NCI-H1105 treated with DMSO at 0.1 percent for 48 hours (cell line): ENCODE results near the gene CTDP1.

Experiments
- DNase-seq: peaks from one replicate; lab custom pipeline; 2025; lab: John Stamatoyannopoulos, UW

CTDP1 gene

DNA sequence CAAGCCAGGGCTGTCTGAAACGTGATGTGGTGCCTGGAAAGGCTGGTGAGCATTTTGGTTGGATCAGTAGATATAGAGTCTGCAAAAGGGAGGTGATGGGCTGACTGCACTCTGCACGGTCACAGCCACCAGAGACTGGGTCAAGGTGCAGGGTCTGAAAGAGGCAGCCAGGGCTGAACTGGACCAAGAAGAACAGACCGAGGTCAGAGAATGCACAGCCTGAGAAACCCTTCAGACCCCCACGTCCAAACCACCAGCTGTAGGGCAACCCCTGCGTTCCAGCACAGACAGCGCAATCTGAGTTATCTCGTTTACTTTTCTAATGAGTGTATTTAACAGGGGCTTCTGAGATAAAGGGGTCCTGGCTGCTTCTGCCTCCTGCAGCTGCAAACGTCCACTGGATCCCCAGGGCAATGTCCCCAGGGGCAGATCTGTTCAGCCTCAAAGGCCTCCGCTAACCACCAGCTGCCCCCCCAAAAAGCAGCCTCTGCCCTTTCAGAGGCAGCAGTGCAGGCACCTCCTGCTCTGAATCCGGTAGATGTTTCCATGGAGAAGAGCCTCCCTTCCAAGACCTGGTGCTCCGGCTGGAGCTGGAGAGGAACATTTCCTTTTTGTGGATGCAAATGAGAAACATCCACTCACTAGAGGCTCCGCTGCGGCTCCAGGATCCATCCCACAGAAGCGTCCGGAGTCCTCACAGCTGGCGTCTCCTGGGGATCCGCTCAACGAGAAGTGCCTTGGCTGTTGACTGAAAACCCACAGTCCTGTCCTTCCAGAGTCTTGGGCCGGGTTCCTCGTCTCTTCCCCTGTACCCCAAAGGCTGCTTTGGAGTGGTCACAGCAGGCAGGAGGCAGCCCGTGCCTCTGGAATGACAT lies 117.2 kb downstream of the CTDP1 start:
- no peak for DNase-seq

DNA sequence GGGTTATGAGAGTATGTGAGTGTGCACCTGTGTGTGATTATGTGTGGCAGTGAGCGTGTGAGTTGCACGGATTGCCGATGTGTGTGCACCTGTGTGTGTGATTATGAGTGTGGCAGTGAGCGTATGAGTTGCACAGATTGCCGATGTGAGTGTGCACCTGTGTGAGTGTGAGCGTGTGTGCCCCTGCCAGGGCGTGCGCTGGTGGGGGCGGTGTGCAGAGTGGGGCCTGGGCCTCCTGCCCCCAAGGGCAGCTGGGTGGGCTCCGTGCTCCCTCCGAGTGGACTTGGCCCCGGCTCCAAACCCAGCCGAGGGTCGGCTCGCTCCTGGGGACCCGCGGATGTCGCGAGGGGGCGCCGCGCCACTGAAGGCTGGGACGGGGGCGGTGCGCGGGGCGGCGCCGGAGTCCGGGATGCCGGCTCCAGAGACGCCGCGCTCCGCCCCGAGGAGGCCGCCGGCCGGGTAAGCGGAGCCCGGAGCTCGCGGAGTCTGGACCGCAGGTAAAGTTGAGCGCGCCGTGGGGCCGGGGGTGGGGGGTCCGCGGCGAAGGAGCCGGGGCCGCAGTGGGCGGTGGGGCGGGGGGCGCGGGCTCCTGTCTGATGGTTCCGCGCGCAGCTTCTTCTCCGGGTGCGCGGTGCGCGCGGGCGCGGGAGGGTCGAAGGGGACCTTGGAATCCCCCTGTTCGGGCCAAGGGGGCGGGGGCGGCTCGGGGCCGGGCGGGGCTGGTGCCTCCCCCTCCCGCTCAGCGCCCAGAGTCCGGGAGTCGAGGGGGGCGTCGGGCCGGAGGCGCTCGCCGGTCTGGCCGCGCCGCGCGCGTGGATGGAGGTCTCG lies 118.1 kb downstream of the CTDP1 start, which contains the start of gene KCNG2:
Gene KCNG2 (plus strand): TSS at position 421 of the 828 bp plus-strand sequence. CDS start 65,730 bp downstream, outside the sequence.
- peak; percentile 41 for DNase-seq

DNA sequence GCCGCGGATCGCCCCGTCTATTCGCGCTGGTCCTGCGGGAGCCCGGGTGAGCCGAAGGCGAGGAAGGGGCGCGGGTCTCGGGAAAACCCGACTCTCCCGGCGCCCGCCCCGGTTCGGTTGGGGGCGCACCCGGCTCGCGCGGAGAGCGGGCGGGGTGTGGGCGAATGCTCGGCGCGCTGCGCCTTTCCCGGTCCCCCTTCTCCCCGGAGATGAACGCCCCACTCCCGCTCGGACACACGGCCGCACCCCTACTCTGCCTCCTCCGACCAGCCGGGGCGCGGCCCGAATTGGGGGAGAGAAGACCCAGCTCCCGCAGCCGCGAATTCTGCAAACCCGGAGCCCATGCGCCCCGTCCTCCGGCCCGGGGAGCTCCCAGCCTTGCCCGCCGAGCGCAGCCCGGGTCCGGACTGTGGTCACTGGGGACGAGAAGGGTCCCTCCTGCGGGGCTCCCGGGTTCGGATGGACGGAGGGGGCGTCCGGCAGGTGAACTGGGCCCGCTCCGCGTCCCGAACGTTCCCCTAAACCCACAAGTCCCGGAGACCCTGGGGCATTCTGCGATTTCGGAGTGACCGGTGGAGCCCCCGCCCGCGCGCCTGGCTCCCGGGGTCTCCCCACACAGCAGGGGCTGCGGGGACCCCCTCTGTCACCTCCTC lies 118.9 kb downstream of the CTDP1 start:
- DNase-seq: no peak

DNA sequence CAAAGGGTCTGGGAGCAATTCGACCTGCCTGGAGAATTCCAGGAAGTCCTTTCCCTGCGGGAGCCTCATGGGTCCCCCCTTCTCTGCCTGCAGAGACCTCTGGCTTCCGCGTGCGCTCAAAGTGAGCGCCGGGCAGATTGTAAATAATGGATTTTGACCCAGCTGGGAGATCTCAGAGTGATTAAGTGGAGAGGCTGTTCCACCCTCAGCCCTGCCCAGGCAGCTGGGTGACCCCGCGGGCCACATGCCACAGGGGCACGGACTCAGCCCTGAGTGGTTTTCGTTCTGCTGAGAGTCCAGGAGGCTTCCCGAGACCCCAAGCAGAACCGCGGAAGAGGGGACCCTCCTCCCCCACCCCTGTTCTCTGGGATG lies 119.4 kb downstream of the CTDP1 start:
- DNase-seq: no peak

DNA sequence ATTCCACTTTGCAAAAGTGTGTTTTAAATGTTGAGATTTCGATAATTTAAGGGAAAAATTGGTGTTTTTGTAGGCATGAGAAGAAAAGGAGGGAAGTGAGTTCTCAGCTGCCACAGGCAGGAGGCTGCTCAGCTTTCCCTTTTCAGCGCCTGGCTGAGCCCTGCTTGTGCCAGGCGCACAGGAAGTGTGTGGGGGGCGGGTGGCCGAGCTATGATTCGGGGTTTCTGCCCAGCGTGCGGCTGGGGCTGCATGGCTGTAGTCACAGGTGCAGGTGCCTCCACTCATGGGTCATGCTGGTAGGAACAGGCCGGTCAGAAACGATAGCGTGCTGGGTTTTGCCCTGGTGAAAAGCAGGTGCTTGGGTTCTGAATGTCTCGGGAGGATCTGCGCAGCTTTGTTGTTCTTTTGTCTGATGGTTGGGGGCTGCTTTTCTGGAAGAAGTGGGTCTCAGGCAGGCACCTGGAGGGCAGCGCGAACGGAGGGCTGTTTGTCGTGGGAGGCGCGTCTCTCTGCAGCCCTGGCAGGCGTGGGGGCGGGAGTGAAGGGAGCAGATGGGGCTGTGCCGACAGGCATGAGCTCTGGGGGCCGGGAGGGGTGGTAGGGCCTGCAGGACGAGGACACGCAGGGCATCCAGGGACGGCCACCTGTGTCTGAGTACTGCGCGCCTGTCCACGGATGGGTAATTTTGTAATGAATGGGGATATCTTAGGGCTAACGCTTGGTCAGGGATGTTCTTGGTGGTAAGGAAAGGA lies 120.2 kb downstream of the CTDP1 start:
- no peak for DNase-seq

GRCh38 chr18:79800371-79801180 lies 121.0 kb downstream of the CTDP1 start:
- DNase-seq: no peak

GRCh38 chr18:79801217-79801616 lies 121.6 kb downstream of the CTDP1 start:
- no peak for DNase-seq

DNA sequence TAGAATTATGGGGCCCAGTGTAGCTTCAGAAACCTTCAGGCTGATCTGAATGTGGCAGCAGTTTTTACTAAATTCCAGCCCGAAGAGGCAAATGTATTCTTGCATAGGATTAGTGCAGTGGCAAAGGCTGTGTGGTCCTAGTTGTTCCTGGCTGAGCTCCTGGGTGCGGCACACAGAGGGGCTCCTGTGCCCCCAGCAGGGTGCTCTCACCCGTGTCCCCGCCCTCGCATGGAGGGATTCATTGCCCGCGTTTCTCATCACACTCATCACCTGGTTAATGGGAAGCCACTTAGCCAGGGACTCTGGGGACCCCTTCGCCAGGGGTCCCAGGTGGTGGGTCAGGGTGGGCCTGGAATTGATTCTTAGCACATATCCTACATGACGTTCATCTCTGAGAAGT lies 122.0 kb downstream of the CTDP1 start:
- DNase-seq: no peak

DNA sequence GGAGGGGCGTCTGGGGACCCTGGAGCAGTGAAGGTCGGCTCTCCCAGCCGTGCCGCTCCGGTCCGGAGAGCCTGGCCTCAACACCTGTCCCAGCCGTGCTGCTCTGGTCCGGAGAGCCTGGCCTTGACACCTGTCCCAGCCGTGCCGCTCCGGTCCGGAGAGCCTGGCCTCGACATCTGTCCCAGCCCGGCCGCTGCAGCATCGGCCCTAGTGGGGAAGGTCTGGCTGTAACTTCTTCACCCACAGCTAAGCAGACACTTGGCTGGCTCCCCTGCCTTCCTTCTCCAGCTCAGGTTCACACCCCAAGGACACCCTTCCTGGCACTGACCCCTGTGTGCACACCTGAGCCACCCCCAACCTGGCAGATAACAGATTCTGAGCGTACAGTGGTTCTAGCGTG lies 122.7 kb downstream of the CTDP1 start:
- no peak for DNase-seq

GRCh38 chr18:79803611-79804051 lies 124.0 kb downstream of the CTDP1 start:
- no peak for DNase-seq
